SK-N-MC (cell line): ENCODE measurements around the gene RIN3.

Source experiments
- EZH2 ChIP-seq: fragments of 200-600 bp; sonication (generic); IDR thresholded peaks from one replicate; pipeline ENCODE4 v1.6.1; 2017; ENCODE audit warnings: antibody characterized with exemption
- FOXP2 ChIP-seq: optimal IDR thresholded peaks from 2 replicates; pipeline ENCODE3; 2011; ENCODE audit warnings: mild to moderate bottlenecking, moderate library complexity; ENCODE audit not compliant: insufficient read depth; ENCODE audit errors: extremely low read length, control extremely low read depth
- POLR2AphosphoS5 ChIP-seq: IDR thresholded peaks from 2 replicates; pipeline ENCODE4 v1.6.1; 2012; ENCODE audit warnings: mild to moderate bottlenecking, low read depth, low read length, borderline replicate concordance

DNA sequence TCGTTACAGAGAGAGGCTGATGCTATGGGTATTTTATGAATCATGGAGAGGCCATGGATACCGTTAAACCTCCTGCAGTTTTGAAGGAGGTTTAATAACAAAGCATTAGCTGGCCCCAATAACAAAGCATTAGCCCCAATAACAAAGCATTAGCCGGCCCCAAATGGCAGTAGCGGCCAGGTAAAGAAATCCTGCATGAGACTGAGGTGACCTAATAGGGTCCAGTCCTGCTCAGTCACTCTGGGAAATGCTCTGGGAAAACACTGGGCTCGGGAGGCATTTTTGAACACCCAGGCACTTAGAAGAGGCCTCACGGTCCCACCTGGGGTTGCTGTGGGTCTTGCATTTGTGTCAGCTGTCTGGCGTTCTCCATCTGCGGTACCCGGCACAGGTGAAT lies 776 bp upstream of the RIN3 start:
- TF ChIP-seq EZH2 (no peak), POLR2AphosphoS5 (no peak), FOXP2 (no peak)
